Lung (tissue), 12 donors: ENCODE data around the gene ZNF232. TPM values are rescaled to one million over a fixed set of nuclear protein-coding genes. Genes with fewer than 3 reads are reported as not detected.
"Not testable (repeated sequence)": the region's sequence is repeated elsewhere in the genome, so short reads cannot be mapped to it uniquely, and the experiment has no call there.

Experiments used
- ATAC-seq: fragments of 200-7000 bp; cut with Tn5 transposase; one replicate; pipeline ENCODE4 v1.9.1; 2020; ENCODE audit warnings: moderate number of reproducible peaks; ENCODE audit not compliant: insufficient read depth, low FRiP score
- DNase-seq, 3 donors: peaks; one replicate each; pipeline ENCODE4 v3.0.0-alpha.2; 2013 to 2017
- H3K27ac ChIP-seq, 2 donors: one replicate each; pipeline ENCODE4 v1.5.1; 2013; ENCODE audit warnings: mild to moderate bottlenecking in 2 of 2, moderate library complexity in 2 of 2, control low read depth in 1 of 2, inconsistent platforms in 1 of 2, low read depth in 1 of 2, low read length in 1 of 2
- H3K27me3 ChIP-seq, 3 donors: one replicate each; pipeline ENCODE4 v1.5.1; 2013; ENCODE audit warnings: low read length in 2 of 3; ENCODE audit not compliant: control insufficient read depth in 3 of 3, insufficient read depth in 3 of 3
- H3K36me3 ChIP-seq, 4 donors: one replicate each; pipeline ENCODE4 v1.5.1; 2013; ENCODE audit warnings: low read length in 4 of 4, mild to moderate bottlenecking in 1 of 4, moderate library complexity in 1 of 4; ENCODE audit not compliant: control insufficient read depth in 4 of 4, insufficient read depth in 4 of 4
- H3K4me1 ChIP-seq, 5 donors: one replicate each; pipeline ENCODE4 v1.5.1; 2013; ENCODE audit warnings: low read length in 5 of 5, mild to moderate bottlenecking in 2 of 5, moderate library complexity in 1 of 5; ENCODE audit not compliant: control insufficient read depth in 5 of 5, insufficient read depth in 5 of 5
- H3K4me3 ChIP-seq: one replicate; pipeline ENCODE4 v1.5.1; 2013; ENCODE audit warnings: mild to moderate bottlenecking, control low read depth, moderate library complexity
- H3K9ac ChIP-seq, 2 donors: one replicate each; pipeline ENCODE4 v1.5.1; 2013; ENCODE audit warnings: low read length in 2 of 2, control low read depth in 1 of 2; ENCODE audit not compliant: insufficient read depth in 1 of 2
- H3K9me3 ChIP-seq, 4 donors: one replicate each; pipeline ENCODE4 v1.5.1; 2013; ENCODE audit warnings: low read length in 3 of 4, mild to moderate bottlenecking in 1 of 4, moderate library complexity in 1 of 4; ENCODE audit not compliant: control insufficient read depth in 4 of 4, insufficient read depth in 3 of 4
- WGBS, 2 donors: extraction: QIAGEN DNeasy Blood & Tissue Kit; methylation state at CpG; one replicate each; pipeline ENCODE4 v1.1.7; 2013; 5-methylcytosine and 5-hydroxymethylcytosine counted together
- polyA plus RNA-seq, 2 donors: library from polyadenylated mRNA; stranded (reverse); fragments of 200-250 nt; gene quantifications; one replicate each; pipeline ENCODE4 v1.2.1, GENCODE V29; 2013
- total RNA-seq, 2 donors: library from RNA; depleted of rRNA in 1 of 2; stranded (reverse); fragments of >200 nt in 1 of 2; gene quantifications; one replicate each; pipeline ENCODE4 v1.2.1, GENCODE V29; 2014 to 2021
- TF ChIP-seq, protein P1 (sequence below): IDR thresholded peaks from 2 replicates; pipeline ENCODE4 v1.5.1; 2012; ENCODE audit warnings: mild to moderate bottlenecking; ENCODE audit errors: control extremely low read depth, extremely low read depth
- donor health status: control.
- donor health status: control.
- donor health status: Bipolar disorder and iron deficiency.
- donor health status: healthy.
- donor health status: DM: yes; HTN: yes; CAD: no.

The ZNF232 gene
- total and polyA plus RNA-seq, 4 donors: 6.8 to 14.1 (median 9.5) TPM

DNA sequence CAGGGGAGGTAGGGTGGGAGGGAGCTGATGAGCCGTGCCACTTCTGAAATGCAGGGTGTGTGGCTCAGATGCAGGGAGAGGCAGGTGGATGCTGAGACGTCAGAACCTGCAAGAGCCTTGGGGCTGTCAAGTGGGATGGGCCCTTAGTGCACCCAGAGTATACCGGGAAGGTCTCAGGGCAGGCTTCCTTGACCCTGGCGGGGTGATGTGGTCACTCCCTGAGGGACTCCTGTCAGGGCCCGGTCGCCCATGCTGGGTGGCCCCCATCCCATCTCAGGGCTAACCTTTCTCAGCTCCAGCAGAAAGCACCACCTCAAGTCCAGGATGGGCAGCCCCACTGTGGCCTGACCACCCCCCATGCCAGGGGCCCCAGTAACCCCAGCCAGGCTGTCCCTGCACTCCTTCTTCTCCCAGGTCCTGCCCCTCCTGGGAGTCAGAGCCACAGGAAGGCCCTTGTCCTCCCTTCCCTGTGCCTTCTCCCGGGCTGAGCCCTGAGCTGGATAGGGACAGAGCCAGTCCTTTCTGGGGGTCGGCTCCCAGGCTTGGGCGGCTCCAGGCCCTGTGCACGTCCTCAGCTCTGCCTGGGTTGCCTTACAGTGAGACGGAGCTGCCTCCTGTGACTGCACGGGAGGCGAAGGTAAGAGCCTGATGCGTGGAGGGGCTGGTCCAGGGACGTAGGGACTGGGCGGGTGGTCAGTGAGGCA, 20.3 kb upstream of the ZNF232 start:
- H3K9ac ChIP-seq, ATAC-seq, DNase-seq: not testable (repeated sequence)

DNA sequence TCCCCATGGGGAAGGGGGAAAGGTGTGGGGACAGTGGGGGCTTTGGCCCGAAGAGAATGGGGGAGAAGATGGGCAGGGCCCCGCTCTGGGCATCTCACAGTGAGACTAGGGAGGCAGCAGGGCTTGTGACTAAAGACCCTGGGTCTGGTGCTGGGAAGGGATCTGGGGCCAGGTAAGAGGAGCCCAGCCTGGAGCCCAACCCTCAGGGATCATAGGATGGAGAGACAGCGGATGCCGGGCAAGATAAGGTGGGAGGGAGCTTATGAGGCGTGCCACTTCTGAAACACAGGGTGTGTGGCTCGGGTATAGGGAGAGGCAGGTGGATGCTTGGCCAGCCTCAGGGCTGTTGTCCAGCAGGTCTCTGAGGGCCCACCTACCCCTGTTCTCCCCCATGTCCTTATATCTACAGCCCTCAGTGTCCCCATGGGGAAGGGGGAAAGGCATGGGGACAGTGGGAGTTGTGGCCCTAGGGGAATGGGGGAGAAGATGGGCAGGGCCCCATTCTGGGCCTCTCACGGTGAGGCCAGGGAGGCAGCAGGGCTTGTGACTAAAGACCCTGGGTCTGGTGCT, 19.6 kb upstream of the ZNF232 start:
- no peak for DNase-seq
- peaks cover 0 to 2% (median 0%) of the 10 kb centered on the region in 4 donors for H3K9me3 ChIP-seq
- WGBS, 2 donors: 89 to 90% methylated on average over 7 of the region's 7 CpGs
- H3K9ac ChIP-seq: no peak overlapping the region
- no peaks in the 10 kb centered on the region for H3K36me3 ChIP-seq
- TF ChIP-seq, protein P1, sequence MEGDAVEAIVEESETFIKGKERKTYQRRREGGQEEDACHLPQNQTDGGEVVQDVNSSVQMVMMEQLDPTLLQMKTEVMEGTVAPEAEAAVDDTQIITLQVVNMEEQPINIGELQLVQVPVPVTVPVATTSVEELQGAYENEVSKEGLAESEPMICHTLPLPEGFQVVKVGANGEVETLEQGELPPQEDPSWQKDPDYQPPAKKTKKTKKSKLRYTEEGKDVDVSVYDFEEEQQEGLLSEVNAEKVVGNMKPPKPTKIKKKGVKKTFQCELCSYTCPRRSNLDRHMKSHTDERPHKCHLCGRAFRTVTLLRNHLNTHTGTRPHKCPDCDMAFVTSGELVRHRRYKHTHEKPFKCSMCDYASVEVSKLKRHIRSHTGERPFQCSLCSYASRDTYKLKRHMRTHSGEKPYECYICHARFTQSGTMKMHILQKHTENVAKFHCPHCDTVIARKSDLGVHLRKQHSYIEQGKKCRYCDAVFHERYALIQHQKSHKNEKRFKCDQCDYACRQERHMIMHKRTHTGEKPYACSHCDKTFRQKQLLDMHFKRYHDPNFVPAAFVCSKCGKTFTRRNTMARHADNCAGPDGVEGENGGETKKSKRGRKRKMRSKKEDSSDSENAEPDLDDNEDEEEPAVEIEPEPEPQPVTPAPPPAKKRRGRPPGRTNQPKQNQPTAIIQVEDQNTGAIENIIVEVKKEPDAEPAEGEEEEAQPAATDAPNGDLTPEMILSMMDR: no peak
- ATAC-seq: no peak
- no peak overlapping the region for H3K27ac ChIP-seq
- no peak overlapping the region for H3K4me3 ChIP-seq
- H3K4me1 ChIP-seq: no peaks in the 10 kb centered on the region
- H3K27me3 ChIP-seq: no peaks in the 10 kb centered on the region

More for the DNA sequence above, 20.3 kb upstream of the ZNF232 start:
- H3K9me3 ChIP-seq, H3K27me3 ChIP-seq, H3K4me3 ChIP-seq, H3K36me3 ChIP-seq, H3K4me1 ChIP-seq, H3K27ac ChIP-seq: not testable (repeated sequence)
- 80 to 92% methylated on average over 16 of the region's 16 CpGs for WGBS, 2 donors

DNA sequence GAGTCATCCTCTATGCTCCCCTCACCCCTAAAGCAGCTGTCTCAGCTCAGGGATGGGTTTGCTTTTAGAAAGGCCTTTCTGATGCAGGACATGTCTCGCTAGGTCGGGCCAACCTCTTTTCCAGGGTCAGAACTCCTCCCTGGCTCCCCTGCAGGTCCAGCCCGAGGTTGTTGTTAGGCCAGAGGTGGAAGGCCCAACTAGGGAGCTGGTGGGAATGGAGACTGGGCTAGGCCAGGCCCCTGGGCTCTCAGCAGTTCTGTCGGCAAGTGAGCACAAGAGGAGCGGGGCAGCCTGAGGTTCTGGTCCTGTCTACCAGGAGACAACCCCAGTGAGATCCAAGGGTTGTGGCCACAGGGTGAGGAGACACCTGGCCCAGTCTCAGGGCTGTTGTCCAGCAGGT, 19.0 kb upstream of the ZNF232 start:
- H3K36me3 ChIP-seq, H3K27ac ChIP-seq, H3K4me1 ChIP-seq, H3K27me3 ChIP-seq, ATAC-seq, H3K4me3 ChIP-seq, DNase-seq, H3K9ac ChIP-seq, H3K9me3 ChIP-seq: not testable (repeated sequence)
- WGBS, 2 donors: 88 to 91% methylated on average over 5 of the region's 5 CpGs

DNA sequence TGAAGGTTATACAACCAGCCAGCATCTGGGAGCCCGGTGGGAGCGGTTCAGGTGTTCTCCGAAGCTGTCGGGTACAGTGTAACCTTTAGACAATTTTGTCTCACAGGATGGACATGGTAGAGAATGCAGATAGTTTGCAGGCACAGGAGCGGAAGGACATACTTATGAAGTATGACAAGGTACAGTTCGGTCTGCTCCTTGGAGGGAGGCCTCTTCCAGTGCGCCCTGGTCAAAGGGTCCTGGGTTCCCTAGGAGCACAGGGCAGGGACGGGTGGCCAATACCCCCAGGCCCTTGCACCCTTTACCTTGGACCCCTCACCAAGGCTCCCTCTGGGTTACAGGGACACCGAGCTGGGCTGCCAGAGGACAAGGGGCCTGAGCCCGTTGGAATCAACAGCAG, 18.6 kb upstream of the ZNF232 start:
- not testable (repeated sequence) for DNase-seq, H3K27ac ChIP-seq, ATAC-seq, H3K9me3 ChIP-seq, H3K4me1 ChIP-seq, H3K9ac ChIP-seq, H3K27me3 ChIP-seq, H3K4me3 ChIP-seq, H3K36me3 ChIP-seq
- 91 to 95% methylated on average over 10 of the region's 10 CpGs for WGBS, 2 donors

DNA sequence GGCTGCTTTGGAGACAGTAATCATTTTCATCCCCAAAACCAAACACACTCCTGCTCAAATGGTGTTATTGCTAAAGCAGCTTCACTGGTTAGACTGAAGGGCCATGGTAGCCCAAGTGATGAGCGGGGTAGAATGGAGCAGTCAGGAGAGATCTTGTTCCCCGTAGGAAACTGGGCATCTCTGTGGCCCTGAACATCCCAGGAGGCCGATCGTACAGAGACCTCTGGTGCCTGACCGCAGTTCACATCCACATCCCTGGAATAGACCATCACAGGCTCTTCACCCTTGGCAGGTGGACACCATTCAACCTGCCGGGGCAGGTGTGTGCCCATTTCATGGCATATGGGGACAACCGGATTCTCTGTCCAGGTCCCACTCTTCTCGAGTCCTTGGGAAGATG, 18.1 kb upstream of the ZNF232 start:
- not testable (repeated sequence) for H3K4me3 ChIP-seq, DNase-seq, H3K9me3 ChIP-seq, H3K9ac ChIP-seq, H3K36me3 ChIP-seq, H3K4me1 ChIP-seq, H3K27me3 ChIP-seq, H3K27ac ChIP-seq, ATAC-seq
- WGBS, 2 donors: 88 to 92% methylated on average over 8 of the region's 8 CpGs
